Fibroblast of lung (primary cell): ENCODE data around the gene BABAM2.

Source experiments
- EZH2 ChIP-seq: IDR thresholded peaks from 2 replicates; pipeline ENCODE4 v1.5.1; 2012; ENCODE audit warnings: low read length, control low read depth, mild to moderate bottlenecking; ENCODE audit errors: missing control alignments
- TF ChIP-seq, protein P1 (sequence below), 2 donors: IDR thresholded peaks in 1 of 2; conservative IDR thresholded peaks in 1 of 2; 1 replicate in 1 of 2; 2 replicates in 1 of 2; pipeline ENCODE4 v1.5.1; 2011 to 2012; ENCODE audit warnings: low read length in 2 of 2, control low read depth in 1 of 2, inconsistent platforms in 1 of 2, low read depth in 1 of 2, mild to moderate bottlenecking in 1 of 2

GRCh38 chr2:28178946-28179345 lies 288.4 kb downstream of the BABAM2 start:
- TF ChIP-seq, protein P1, sequence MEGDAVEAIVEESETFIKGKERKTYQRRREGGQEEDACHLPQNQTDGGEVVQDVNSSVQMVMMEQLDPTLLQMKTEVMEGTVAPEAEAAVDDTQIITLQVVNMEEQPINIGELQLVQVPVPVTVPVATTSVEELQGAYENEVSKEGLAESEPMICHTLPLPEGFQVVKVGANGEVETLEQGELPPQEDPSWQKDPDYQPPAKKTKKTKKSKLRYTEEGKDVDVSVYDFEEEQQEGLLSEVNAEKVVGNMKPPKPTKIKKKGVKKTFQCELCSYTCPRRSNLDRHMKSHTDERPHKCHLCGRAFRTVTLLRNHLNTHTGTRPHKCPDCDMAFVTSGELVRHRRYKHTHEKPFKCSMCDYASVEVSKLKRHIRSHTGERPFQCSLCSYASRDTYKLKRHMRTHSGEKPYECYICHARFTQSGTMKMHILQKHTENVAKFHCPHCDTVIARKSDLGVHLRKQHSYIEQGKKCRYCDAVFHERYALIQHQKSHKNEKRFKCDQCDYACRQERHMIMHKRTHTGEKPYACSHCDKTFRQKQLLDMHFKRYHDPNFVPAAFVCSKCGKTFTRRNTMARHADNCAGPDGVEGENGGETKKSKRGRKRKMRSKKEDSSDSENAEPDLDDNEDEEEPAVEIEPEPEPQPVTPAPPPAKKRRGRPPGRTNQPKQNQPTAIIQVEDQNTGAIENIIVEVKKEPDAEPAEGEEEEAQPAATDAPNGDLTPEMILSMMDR (conservative IDR thresholded peaks at IDR 0.05 in 1 of 2, IDR thresholded peaks at IDR 0.05 in 1 of 2; ENCODE audit: low read depth in 1 of 2, low read length in 2 of 2): no peak
- TF ChIP-seq EZH2: no peak
